Measurements from ENCODE around the gene CEP63.
A peak's percentile ranks its signal among the peaks of the same experiment; 100 is the strongest.
"Not testable (repeated sequence)": the region's sequence is repeated elsewhere in the genome, so short reads cannot be mapped to it uniquely, and the experiment has no call there.

Gene CEP63

DNA sequence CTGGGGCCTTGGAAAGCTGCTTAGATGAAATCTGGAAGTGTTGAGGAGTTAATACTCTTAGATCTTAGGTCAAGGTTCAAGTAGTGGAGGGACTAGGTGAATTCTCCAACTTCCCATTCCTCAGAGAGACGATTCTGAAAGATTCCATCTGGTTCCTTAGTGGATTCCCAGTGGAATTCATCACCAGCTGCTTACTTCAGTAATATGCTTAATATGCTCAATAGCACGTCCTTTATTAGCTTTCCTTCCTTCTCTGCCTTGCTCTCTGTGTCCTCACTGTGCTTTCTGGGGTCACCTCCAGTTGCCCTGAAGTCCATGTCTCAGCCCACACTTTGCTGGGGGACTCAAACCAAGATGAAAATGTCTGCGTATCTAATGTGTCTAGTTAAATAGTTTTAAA is 31.0 kb downstream of the CEP63 start:
- no peak for DNase-seq (ENCODE audit: low read depth in 2 of 2)

DNA sequence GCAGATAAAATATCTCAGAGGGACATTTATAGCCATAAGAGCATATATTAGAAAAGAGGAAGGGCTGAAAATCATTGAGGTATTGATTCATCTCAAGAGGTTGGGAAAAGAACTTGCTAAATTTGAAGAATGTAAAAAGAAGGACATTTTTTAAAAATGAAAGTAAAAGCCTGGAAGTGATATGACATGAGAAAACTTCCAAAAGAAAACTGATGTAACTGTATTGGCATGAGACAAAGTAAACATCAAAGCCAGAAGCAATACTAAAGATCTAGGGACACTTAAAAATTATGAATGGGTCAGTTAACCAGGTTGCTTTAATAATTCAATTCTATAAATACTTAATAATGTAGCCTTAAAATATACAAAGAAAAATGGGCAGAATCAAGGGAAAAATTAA is 31.9 kb downstream of the CEP63 start:
- DNase-seq (ENCODE audit: low read depth in 2 of 2): no peak

- DNase-seq (ENCODE audit: low read depth in 2 of 2): no peak
Measured at GRCh38 chr3:134522541-134522940, 36.7 kb downstream of the CEP63 start.

DNA sequence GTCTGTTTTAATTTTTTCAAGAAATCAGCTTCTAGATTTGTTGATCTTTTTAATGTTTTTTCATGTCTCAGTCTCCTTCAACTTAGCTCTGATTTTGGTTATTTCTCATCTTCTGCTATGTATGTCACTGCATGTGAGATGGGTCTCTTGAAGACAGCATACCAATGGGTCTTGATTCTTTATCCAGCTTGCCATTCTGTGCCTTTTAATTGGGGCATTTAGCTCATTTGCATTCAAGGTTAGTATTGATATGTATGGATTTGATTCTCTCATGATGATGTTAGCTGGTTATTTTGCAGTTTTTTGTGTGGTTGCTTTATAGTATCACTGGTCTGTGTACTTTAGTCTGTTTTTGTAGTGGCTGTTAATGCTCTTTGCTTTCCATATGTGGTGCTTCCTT is 39.4 kb downstream of the CEP63 start:
- no peak for DNase-seq (ENCODE audit: low read depth in 2 of 2)

DNA sequence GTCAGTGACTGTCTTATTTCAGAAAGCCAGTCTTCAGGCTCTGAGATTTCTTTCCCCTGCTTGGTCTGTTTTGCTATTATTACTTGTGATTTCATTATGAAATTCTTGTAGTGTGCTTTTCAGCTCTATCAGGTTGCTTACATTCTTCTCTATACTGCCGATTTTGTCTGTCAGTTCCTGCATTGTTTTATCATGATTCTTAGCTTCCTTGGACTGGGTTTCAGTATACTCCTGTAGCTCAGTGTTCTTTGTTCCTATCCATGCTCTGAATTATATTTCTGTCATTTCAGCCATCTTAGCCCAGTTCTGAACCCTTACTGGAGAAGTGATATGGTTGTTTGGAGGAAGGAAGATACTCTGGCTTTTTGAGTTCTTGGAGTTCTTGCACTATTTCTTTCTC is 40.5 kb downstream of the CEP63 start:
- DNase-seq (ENCODE audit: low read depth in 2 of 2): no peak

DNA sequence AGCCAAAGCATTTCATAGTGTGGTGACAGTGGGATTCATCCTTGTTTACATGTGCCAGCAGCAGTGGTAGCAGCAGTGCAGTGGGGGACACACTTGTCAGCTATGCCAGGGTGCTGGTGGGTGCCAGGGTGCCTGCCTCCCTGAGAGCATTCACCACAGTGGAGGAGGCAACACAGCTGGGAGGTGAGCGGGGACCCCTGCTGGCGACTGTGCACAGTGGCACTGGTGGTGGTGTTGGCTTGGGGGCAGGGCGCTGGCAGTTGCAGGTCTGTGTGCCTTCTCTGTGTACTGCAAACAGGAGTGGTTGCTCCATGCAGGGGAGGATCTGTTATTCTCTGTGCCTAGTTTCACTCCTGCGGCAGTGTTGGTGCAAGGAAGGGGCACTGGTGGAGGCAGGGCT is 41.2 kb downstream of the CEP63 start:
- DNase-seq (ENCODE audit: low read depth in 2 of 2): no peak

GRCh38 chr3:134527538-134528186 is 41.8 kb downstream of the CEP63 start:
- DNase-seq (ENCODE audit: low read depth in 2 of 2): no peak

DNA sequence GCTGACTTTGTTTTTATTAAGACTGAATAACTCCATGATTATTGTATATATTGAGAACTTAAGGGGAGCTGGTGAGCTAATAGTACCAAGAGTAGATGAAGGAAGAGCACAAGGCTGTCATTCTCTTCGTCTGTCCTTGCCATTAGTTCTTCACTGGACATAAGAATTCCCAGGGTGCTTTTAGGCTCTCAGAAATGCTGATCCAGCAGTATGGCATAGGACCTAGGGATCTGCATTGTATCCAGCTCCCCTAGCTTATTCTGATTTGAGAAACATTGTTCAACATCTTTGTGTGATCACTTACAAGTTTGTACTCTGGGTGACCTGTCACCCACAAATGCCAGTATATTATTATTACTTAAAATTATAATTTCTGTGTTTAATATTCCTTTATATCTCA is 47.6 kb downstream of the CEP63 start:
- no peak for DNase-seq (ENCODE audit: low read depth in 2 of 2)

GRCh38 chr3:134535186-134535970 is 49.5 kb downstream of the CEP63 start:
- DNase-seq (ENCODE audit: low read depth in 2 of 2): no peak

DNA sequence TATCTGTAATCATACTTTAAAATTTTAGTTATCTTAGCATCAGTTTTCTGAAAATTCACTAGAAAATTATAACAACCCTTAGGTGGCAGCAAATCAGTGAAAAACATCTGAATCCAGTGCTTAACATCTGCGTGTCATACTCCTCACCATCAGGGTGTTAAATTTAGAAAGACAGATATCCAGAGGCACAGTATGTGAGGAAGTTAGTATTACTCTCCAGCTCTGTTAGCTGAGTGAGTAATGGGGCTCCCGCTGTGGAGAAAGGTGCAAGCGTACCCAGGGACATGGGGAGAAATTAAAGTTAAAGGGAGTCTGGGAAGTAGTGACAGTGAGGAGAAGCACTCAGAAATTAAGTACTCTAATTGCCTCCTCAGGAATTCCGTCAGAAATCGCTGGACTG is 50.9 kb downstream of the CEP63 start:
- no peak for DNase-seq (ENCODE audit: low read depth in 2 of 2)

- no peak for DNase-seq (ENCODE audit: low read depth in 2 of 2)
Measured at GRCh38 chr3:134542287-134542958, 56.6 kb downstream of the CEP63 start.

DNA sequence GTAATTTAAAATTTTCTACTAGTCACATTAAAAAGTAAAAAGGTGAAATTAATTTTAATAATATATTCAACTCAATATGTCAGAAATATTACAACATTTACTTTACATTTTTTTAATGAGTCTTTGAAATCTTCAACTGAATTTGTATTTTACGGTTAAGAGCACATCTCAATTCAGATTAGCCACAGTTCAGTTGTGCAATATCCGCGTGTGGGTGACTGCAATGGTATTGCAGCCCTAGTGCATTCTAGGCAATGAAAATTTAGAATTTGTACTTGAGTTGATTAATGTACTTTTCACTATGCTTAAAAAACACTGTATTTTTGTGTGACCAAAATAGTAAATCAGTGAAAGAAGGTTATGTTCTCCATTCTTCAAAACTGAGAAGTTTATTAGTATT is 57.3 kb downstream of the CEP63 start:
- no peak for DNase-seq (ENCODE audit: low read depth in 2 of 2)

- no peak for DNase-seq (ENCODE audit: low read depth in 2 of 2)
Measured at GRCh38 chr3:134544316-134544715, 58.5 kb downstream of the CEP63 start.

DNA sequence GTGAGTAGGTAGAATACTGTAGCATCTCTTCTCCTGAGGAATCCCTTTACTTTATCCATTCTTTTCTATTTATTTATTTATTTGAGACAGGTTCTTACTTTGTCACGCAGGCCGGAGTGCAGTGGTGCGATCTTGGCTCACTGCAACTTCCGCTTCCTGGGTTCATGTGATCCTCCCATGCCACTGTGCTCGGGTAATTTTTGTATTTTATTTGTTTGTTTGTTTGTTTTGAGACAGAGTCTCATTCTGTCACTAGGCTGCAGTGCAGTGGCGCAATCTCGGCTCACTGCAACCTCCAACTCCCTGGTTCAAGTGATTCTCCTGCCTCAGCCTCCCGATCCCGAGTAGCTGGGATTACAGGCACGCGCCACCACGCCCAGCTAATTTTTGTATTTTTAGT is 58.9 kb downstream of the CEP63 start:
- DNase-seq (ENCODE audit: low read depth in 2 of 2): not testable (repeated sequence)

- DNase-seq (ENCODE audit: low read depth in 2 of 2): no peak
Measured at GRCh38 chr3:134545818-134546217, 60.0 kb downstream of the CEP63 start.

DNA sequence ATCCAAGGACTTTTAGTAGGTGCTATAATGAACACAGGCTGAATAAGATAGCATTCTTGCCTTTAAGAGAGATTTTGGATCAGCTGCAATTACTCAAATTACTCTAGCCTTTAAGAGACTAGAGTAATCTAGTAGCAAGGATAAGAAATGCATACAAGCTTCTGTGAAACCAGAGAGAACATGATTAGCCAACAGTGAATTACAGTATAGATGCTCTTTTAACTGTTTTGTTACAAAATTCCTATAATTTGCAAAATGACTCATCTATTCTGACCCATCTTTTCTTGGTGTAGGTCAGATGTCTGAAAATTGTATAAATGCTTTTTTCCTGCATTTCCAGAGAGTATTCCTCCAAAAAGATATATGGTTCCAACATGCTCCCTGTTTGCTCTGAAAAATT is 66.9 kb downstream of the CEP63 start:
- peak; percentile 6 to 8 for DNase-seq (ENCODE audit: low read depth in 2 of 2)

DNA sequence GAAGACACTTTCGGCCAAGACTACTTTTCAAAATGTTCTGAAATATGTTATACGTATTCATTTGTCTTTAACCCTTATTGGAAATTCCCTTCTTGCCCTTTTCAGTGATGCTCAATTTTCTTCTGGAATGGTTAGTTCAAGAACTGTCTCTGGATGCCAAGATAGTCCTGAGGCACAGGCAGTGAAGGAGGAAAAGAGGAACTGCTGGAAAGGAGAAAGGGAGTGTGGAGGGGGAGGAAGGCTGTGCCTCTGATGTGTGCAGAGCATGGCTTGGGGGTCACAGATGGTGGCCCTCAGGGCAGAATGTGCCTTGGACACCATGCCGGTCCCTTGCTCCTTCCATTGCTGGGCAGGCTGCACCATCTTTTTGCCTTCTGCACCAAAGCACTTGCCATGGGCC is 73.7 kb downstream of the CEP63 start:
- DNase-seq (ENCODE audit: low read depth in 2 of 2): no peak

- no peak for DNase-seq (ENCODE audit: low read depth in 2 of 2)
Measured at GRCh38 chr3:134562055-134562454, 76.2 kb downstream of the CEP63 start.

DNA sequence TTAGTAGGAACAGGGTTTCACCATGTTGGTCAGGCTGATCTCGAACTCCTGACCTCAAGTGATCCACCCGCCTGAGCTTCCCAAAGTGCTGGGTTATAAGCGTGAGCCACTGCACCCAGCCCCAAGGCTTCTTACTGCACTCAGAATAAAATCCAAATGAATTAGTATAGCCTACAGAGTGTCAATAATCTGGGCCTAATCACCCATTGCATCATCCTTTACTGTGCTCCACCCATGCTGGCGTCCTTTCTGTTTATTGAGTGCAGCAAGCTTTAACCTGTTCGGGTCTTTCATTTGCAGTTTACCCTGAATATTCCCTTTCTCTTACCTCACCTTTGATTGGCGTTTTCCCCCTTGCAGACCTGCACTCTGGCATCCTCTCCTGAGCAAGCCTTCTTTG is 77.7 kb downstream of the CEP63 start:
- DNase-seq (ENCODE audit: low read depth in 2 of 2): no peak

- no peak for DNase-seq (ENCODE audit: low read depth in 2 of 2)
Measured at GRCh38 chr3:134564991-134565390, 79.1 kb downstream of the CEP63 start.

GRCh38 chr3:134567605-134568004 is 81.7 kb downstream of the CEP63 start:
- DNase-seq (ENCODE audit: low read depth in 2 of 2): no peak

- DNase-seq (ENCODE audit: low read depth in 2 of 2): no peak
Measured at GRCh38 chr3:134568790-134569189, 82.9 kb downstream of the CEP63 start.

DNA sequence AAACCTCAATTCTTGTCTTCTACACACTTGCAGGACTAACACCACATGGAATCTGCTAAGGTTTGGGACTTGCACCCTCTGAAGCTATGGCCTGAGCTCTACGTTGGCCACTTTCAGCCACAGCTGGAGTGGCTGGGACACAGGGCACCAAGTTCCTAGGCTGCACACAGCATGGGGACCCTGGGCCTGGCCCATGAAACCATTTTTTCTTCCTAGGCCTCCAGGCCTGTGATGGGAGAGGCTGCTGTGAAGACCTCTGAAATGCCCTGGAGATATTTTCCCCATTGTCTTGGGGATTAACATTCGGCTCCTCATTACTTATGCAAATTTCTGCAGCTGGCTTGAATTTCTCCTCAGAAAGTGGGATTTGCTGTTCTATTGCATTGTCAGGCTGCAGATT is 84.0 kb downstream of the CEP63 start:
- not testable (repeated sequence) for DNase-seq (ENCODE audit: low read depth in 2 of 2)
